HG03571 (cell line): Measurements from ENCODE around the gene ANOS1.
"Not testable (repeated sequence)": the region's sequence is repeated elsewhere in the genome, so short reads cannot be mapped to it uniquely, and the experiment has no call there.

ENCODE experiments used
- ATAC-seq: cut with Tn5 transposase; IDR thresholded peaks from one replicate; pipeline ENCODE4 v1.9.1; 2021; ENCODE audit not compliant: unreplicated experiment

ANOS1 gene, protein sequence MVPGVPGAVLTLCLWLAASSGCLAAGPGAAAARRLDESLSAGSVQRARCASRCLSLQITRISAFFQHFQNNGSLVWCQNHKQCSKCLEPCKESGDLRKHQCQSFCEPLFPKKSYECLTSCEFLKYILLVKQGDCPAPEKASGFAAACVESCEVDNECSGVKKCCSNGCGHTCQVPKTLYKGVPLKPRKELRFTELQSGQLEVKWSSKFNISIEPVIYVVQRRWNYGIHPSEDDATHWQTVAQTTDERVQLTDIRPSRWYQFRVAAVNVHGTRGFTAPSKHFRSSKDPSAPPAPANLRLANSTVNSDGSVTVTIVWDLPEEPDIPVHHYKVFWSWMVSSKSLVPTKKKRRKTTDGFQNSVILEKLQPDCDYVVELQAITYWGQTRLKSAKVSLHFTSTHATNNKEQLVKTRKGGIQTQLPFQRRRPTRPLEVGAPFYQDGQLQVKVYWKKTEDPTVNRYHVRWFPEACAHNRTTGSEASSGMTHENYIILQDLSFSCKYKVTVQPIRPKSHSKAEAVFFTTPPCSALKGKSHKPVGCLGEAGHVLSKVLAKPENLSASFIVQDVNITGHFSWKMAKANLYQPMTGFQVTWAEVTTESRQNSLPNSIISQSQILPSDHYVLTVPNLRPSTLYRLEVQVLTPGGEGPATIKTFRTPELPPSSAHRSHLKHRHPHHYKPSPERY

DNA sequence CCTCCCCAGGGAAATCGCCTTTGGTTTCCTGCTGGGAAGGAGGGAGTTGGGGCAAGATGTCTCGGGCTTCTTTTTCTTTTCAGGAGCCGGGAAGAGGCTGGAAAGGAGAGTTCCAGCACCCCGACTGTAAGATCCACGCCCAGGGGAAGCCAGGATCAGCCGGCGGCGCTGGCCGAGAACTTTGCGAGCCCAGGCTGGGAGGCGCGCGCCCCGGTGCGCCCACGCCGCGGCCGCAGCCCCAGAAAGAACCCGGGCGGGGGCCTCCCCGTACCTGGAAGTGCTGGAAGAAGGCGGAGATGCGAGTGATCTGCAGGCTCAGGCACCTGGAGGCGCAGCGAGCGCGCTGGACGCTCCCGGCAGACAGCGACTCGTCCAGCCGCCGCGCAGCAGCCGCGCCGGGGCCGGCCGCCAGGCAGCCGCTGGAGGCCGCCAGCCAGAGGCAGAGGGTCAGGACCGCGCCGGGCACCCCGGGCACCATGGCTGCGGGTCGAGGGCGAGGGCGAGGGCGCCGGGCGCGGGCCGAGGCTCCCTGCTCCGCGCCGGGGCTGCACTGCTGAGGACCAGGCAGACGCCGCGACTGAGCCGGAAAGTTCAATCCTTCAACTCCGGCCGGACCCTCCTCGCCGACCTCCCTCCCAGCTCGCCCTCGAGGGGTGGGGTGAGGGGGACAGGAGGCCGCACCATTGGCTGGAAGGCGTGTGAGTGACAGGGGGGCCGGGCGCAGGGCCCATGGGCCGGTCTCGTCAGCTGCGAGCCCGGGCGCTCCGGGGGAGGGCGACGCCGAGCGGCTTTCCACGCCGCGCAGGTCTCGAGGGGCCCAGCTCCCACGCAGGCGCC lies at the start of gene ANOS1:
Gene ANOS1, minus strand, starts transcription at position 579 of the 837 bp plus-strand sequence. Its CDS starts 101 bp downstream, at position 478.
- ATAC-seq: no peak

DNA sequence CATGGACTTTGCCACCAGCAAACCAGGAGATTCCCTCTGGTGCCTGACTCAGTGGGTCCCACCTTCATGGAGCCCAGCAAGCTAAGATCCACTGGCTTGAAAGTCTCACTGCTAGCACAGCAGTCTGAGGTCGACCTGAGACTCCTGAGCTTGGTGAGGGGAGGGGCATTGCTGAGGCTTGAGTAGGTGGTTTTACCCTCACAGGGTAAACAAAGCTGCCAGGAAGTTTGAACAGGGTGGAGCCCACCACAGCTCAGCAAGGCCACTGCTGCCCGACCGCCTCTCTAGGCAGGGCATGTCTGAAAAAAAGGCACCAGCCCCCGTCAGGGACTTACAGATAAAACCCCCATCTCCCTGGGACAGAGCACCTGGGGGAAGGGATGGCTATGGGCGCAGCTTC lies 41.2 kb upstream of the ANOS1 start:
- no peak for ATAC-seq

DNA sequence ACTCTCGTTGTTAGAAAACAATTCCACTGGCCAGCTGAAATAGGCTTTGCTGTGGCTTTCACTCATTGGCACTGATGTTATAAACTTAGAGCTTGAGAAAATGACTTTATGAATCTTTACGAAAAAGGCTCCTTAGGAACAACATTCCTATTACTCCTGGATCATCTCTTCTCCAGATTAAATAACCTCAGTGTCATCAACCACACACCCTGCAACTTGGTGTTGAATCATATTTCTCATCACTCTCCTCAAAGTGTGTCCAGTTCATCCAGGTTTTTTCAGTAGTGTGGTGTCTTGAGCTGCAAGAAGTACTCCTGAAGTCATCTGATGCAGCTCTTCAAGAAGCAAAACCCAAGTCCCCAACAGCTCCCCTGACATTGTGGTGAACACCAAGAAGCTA lies 28.1 kb upstream of the ANOS1 start:
- no peak for ATAC-seq

DNA sequence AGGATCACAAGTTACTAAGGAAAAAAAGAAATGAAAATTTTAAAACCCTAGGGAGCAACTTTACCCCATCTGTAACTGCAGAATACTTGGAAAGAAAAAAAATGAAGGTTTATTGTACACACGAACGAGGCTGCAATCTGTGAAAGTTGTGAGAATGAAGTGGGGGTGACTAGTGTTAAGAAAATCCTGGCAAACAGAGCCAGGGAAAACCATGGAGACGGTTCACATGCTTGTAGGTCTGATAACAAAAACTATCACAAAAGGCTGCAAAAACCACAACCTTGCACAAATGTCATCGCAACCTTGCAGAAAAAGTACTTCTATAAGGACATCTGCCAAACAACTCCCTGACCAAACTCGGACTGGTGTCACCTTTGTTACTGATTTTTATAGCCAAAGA lies 26.8 kb upstream of the ANOS1 start:
- ATAC-seq: not testable (repeated sequence)

DNA sequence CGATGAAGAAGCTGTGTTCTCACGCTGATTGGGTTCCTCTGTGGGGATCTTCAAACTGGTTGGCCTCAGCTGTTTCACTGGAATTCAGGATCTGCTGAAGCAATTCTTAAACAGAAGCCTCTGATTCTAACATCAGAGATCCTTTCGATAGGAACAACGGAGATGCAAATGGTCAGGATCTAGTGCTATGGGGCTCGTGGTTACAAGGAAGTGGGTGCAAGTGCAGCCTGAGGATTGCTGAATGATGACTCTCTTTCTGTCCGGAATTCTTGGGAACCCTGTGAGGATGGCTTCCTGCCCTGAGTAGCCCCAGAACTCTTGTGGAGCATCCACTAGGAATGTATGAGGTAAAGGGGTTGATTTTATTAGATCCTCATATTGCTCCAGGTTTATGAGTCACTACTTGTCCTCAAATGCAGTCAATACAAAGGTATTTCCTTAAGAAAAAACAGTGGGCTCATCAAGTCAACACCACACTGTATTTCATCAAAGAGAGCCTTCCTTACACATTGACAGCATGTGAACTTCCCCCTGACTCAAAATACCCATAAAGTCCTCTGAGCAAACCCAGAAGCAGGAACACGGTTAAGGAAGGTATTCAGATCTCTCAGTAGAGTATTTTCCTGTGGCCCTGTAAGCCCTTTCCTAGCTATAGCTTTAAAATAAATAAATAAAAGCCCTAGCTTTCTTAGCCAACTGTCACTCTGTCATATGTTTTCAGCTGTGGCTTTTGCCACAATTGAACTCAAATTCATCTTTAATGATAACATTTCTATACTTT lies 25.9 kb upstream of the ANOS1 start:
- ATAC-seq: not testable (repeated sequence)

DNA sequence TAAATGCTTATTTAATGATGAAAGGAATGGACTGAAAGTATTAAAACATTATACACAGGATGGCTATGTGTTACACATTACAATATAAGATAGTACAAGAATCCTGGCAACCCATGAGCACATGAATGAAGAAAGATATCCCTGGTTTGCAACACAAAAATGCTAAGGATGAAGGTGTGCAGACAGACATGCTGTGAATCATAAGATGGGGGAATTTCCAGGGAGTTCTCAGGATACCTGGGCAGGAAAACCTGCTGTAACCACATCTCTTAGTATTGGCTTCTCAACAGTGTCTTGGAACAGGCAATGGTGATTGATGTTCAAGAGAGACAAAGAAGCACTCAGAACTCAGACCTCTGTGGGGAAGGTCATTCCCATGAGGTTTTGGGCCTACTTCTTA lies 23.9 kb upstream of the ANOS1 start:
- no peak for ATAC-seq

DNA sequence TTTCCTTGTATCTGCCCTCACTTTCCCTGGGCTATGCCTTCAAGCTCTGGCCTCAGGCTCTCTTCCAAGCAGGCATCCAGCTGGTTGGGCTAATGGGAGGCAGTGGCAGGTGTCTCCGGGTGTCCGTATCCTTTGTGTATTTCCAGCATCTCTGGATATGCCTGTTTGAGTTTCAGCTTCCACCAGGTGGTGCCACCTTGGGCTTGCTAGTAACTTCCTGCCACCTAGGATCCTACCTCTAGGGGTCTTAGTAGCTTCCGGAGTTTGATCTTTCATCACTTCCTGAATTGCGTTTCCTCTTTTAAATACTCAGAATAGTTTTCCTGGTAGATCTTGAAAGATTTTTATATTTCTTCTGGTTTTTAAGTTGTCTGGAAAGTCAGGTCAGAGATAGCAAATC lies 23.2 kb upstream of the ANOS1 start:
- ATAC-seq: no peak

DNA sequence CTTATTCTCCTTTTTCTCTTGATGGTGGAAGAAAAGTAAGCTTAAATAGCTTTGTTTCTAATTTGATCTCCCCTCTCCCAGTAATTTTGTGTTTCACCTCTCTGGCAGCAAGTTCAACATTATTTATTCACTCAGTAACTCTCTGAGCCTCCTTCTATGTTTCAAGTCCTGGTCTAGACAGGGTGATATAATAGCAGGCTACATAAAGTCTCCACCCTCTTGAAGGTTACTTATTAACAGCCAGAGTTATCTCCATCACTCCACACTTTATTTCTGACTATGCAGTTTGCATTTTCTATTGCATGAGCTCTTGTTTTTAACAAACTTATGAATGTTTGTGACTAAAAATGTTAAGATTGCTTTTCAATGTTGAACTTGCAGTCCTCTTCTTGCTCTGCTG lies 17.8 kb upstream of the ANOS1 start:
- no peak for ATAC-seq

DNA sequence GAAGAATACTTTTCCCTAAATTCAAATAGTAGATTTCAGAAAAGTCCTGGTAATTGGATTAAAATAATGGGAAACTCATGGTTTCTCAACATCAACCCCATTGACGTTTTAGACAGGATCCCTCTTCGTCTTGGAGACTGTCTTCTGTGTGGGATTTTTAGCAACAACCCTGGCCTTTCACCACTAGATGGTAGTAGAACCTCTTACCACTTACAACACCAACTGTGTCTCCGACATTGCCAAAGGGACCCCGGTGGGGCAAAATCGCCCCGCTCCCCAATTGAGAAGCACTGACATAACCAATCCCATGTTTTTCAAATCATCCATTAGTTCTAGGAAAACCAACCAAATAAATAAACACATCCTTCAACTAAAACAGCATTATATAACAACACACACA lies 16.9 kb upstream of the ANOS1 start:
- ATAC-seq: no peak

DNA sequence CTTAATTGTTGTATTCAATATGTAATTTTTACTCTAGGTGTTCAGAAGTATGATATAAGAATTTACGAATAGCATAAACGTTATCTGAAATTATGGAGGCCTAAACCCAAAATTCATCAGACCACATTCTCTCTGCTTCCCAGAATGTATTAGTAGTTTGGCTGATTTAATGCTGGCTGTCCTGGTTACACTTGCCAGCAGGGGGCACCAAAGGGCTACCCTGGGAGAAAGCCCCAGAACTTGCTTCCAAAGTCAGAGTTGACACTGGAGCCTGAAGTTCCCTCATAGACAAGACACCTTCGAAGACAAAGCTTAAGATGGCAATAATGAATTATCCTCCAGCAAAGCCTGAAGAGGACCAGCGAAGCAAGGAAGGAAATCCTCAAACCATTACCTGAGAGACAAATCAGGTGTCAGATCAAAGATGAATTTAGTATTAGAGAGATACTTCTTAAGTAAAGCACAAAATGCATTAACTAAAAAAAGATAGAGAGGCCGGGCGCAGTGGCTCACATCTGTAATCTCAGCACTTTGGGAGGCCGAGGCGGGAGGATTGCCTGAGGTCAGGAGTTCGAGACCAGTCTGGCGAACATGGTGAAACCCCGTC lies 11.3 kb upstream of the ANOS1 start:
- no peak for ATAC-seq

DNA sequence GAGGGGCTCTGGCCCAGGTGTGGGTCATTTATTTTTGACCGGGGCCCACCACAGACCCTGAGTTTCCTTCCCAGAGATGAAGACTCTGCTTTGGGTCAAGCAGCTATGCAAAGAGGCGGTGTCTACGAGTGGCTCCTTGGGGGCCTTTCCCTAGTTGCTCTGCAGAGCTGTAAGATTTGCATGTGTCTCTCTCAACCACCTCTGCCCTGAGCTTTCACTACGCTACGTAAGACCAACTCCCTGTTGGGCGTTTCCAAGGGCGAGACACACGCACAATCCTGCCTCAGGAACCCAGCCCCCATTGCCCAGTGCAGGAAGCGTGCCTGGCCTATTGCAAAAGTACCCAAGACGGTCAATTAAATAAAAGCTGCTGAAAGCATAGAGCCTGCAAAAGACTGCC lies 10.0 kb upstream of the ANOS1 start:
- ATAC-seq: no peak

DNA sequence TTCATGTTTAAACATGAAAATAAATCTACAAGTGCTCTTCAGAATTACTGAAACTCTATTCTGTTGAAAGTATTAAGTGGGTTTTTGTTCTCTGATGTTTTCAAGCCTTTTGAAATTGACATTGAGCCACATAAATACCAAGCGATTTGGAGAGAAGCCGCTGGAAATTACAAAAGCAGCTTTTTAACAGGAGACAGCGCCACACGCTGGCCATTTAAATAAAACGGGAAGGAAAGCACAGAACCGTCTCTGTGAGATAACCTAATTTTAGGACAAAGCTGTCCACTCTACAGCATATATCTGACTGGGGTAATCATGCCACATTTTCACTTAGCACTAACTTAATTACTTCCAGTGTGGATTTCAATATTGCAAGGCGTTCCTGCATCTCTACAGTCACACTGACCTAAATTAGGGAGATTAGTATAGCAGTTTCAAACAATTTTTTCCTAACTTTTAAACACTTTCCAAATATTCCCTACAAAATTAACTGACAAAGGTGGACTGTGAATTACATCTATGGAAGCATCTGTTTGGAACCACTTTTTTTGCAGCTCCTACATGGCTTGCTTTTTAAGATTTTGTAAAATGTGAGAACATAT lies 6.8 kb upstream of the ANOS1 start:
- no peak for ATAC-seq

DNA sequence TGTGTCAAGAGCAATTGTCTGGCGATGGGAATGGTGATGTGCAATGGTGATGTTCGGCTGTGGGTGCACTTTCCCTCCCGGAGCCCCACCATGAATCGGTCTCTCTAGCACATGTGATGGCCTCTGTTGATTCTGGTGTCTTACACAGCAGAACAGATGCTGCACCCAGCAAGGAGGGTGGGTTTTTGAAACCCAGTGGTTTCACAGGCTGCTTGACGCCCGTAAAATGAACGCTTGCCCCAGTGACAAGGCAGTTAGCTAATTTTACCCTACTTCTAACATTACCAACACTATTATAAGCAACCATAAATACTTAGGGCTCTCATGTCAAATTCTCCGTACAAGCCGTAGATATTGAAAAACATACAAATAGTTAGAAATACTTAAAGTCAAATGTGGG lies 5.9 kb upstream of the ANOS1 start:
- no peak for ATAC-seq

DNA sequence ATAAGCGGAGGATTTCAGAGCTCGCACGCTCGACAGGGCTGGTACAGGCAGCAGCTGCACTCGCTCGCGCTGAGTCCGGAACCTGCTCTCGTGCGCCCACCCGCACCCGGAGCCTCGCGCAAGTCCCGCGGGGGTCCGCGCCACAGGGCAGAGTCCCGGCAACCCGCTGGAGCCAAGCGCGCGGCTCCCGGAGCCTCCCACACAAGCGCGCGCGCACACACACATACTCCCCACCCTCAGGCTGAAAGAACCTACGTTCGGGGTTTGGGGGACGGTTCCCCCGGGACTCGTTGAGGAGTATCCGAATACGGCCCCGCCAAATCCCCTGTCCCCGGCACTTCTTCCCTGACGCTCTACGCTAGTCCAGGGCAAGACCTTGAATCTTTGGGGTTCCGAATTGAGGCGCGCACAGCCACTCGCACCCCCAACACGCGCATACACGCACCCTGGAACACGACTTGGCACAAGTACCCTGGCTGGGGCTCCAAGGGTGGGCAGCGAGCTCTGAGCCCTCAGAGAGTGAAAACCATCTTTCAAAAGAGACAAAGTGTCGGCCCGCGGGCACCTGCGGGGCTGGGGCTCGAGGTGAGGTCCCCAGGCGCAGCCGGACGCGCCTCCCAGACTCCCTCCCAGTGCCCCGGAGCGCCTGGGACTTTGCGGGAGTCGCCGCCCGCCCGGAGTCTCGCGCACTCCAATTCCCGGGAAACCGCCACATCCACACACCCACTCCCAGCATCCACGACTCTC lies 952 bp downstream of the ANOS1 start:
- ATAC-seq: no peak

DNA sequence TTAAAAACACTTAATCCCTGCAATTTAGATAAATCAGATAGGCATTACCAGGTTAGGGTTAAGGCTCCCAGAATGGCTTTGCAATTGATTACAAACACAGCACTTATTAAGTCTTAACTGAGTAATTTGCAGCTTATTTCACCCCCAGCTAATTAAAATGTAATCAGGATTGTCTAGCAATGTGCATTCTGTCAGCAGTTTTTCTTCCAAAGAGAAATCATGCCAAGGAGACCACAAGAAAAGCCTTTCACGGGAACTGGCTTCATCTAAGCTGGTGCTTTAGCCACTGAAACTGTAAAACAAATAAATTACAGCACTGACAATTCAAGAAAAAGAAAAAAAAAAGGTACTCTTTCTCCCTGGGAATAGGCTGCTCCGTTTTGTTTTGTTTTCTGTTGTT lies 2.1 kb downstream of the ANOS1 start:
- ATAC-seq: no peak

DNA sequence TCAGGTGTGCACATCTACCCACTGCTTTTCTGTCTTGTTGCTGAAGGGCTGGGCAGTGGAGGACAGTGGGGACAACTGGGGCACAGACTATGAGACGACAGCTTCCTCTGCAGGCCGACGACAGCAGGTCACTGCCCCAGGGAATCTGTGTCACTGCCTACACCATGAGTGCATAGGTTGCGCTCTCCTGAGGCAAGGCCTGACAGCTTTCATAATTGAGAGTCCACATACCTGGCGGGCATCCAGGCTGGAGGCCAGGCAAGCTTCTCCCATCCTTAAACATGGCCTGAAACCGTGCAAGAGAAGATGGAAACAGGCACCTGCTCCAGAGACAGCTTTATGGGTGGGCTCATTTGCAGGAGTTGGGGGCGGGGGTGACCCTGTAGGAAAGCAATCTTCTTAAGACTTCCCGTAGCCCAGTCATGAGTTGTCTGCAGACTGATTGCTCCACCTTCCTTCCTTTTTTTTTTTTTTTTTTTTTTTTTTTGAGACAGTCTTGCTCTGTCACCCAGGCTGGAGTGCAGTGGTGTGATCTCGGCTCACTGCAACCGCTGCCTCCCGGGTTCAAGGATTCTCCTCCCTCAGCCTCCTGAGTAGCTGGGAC lies 2.9 kb downstream of the ANOS1 start:
- ATAC-seq: no peak

DNA sequence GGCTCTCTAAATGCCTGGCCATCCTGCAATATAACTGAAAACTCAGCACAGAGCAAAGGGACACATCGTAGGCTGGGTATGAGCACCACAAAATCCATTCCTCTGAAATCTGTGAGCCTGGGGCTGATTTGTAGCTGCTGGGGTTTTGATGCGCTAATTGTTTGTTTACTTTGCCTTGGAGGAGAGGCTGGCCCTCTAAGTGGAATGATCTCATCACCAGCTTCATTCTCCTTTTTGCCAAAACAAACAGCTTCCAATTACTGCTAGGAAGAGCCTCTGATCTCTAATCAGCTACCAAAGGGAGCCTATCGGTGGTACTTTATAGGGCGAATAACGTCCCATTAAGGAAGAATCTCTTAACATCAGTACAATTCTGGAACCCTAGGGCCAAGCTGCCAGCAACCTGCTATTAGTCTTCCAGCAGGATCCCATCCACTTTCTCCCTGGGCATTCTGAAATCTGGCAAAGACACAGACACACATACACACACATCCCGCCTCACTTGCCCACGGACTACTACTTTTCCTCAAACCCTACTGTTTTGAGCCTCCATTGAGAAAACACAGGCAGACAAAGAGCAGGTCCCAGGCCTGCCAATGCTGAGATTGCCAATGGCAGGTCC lies 5.8 kb downstream of the ANOS1 start:
- ATAC-seq: no peak

DNA sequence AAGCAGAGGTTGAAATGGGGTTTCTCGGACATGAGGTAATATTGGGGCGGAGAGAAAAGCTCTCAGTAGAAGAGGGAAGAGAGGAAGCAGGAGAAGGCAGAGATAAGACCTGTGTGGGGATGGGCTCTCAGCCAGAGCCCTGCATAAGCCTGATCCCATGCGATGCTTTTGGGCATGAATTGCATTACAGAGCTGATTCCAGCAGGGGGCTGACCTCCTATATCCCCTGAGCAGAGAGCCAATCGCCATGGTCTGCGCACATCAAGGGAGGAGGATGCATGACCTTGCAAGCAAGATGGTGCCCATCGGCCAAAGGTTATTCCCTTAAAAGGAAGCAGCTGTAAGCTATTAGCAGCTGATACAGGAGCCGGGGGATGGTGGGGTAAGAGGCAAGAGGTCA lies 7.6 kb downstream of the ANOS1 start:
- no peak for ATAC-seq

DNA sequence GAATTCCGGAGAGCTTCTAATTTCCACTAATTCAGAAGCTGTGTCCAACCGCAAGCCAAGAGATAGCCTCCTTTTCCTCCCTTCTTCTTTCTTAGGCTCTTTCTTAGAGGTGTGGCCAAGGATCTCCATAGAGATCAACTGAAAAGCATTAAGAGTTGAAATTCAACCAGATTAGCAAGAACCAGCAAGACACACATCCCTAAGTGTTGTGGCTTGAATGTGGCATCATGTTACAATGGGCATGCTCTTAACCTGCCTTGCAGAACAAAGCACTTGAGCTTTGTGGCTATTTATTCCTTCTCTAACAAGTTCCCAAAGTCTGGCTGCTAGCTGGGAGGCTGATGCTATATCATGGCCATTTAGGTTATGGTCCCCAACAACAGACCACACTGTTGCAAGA lies 10.4 kb downstream of the ANOS1 start:
- no peak for ATAC-seq
